IMR-90 (cell line): ENCODE measurements around the gene OVCH1. TPM values are rescaled to one million over a fixed set of nuclear protein-coding genes. Genes with fewer than 3 reads are reported as not detected.

Experiments used
- ATAC-seq: fragments of 200-7000 bp; cut with Tn5 transposase; 2 replicates; pipeline ENCODE4 v1.9.1; 2020; ENCODE audit warnings: low read depth, mild to moderate bottlenecking, moderate library complexity
- BruUV-seq: library from RNA; stranded (reverse); fragments of 400-500 nt; replicated peaks from 2 replicates; lab custom pipeline; 2021; lab: Mats Ljungman, UMichigan
- CTCF ChIA-PET: fragments of 300-600 bp; formaldehyde crosslinking; extraction: SDS; loops from one replicate; lab custom pipeline; 2021; ENCODE audit warnings: antibody characterized with exemption; lab: Yijun Ruan, JAX
- POLR2A ChIA-PET: fragments of 300-600 bp; sonication (Branson Sonifier 250); formaldehyde crosslinking; loops from one replicate; lab custom pipeline; 2022; ENCODE audit warnings: antibody characterized with exemption; ENCODE audit not compliant: unreplicated experiment; lab: Charles Lee
- DNase-seq: peaks from one replicate; pipeline ENCODE4 v3.0.0; 2013
- H2AFZ ChIP-seq: replicated peaks from 2 replicates; pipeline ENCODE3; 2013; ENCODE audit warnings: low read length, mild to moderate bottlenecking; ENCODE audit not compliant: poor library complexity
- H2AK5ac ChIP-seq: 2 replicates; pipeline ENCODE4 v1.6.1; 2013; ENCODE audit warnings: low read depth, low read length, inconsistent platforms
- H2AK9ac ChIP-seq: replicated peaks from 2 replicates; pipeline ENCODE3; 2013; ENCODE audit warnings: mild to moderate bottlenecking, low read depth, low read length, moderate library complexity; ENCODE audit not compliant: poor library complexity
- H2BK120ac ChIP-seq: 2 replicates; pipeline ENCODE4 v1.6.1; 2013; ENCODE audit warnings: low read depth, low read length, inconsistent platforms
- H2BK15ac ChIP-seq: 3 replicates; pipeline ENCODE4 v1.6.1; 2013; ENCODE audit warnings: low read depth, low read length, inconsistent platforms
- H2BK20ac ChIP-seq: 2 replicates; pipeline ENCODE4 v1.6.1; 2013; ENCODE audit warnings: low read depth, mild to moderate bottlenecking, inconsistent platforms, low read length, moderate library complexity
- H2BK5ac ChIP-seq: 2 replicates; pipeline ENCODE4 v1.6.1; 2013; ENCODE audit warnings: mild to moderate bottlenecking, low read depth, low read length, inconsistent platforms; ENCODE audit not compliant: poor library complexity, severe bottlenecking
- H3K14ac ChIP-seq: replicated peaks from 2 replicates; pipeline ENCODE4 v1.6.1; 2013; ENCODE audit warnings: low read depth, low read length, inconsistent platforms
- H3K18ac ChIP-seq: 2 replicates; pipeline ENCODE4 v1.6.1; 2013; ENCODE audit warnings: low read depth, low read length, control low read depth
- H3K23ac ChIP-seq: 2 replicates; pipeline ENCODE4 v1.6.1; 2013; ENCODE audit warnings: low read depth, low read length, inconsistent platforms
- H3K27ac ChIP-seq: 2 replicates; pipeline ENCODE4 v1.5.1; 2013; ENCODE audit warnings: mild to moderate bottlenecking, control low read depth, low read length; ENCODE audit not compliant: insufficient read depth
- H3K27me3 ChIP-seq: 2 replicates; pipeline ENCODE4 v1.6.1; 2013; ENCODE audit warnings: low read length; ENCODE audit not compliant: control insufficient read depth, insufficient read depth
- H3K36me3 ChIP-seq: 2 replicates; pipeline ENCODE4 v1.6.1; 2013; ENCODE audit warnings: low read length, mixed read lengths; ENCODE audit not compliant: control insufficient read depth, insufficient read depth
- H3K4ac ChIP-seq: 2 replicates; pipeline ENCODE4 v1.6.1; 2013; ENCODE audit warnings: low read depth, low read length, inconsistent platforms
- H3K4me1 ChIP-seq: 2 replicates; pipeline ENCODE4 v1.6.1; 2013; ENCODE audit warnings: low read length, mixed read lengths; ENCODE audit not compliant: control insufficient read depth, insufficient read depth
- H3K4me2 ChIP-seq: 2 replicates; pipeline ENCODE4 v1.6.1; 2013; ENCODE audit warnings: low read depth, mild to moderate bottlenecking, control low read depth, low read length, moderate library complexity
- H3K4me3 ChIP-seq: 2 replicates; pipeline ENCODE4 v1.5.1; 2013; ENCODE audit warnings: low read depth, mild to moderate bottlenecking, control low read depth, low read length, moderate library complexity; ENCODE audit not compliant: insufficient read depth
- H3K56ac ChIP-seq: 2 replicates; pipeline ENCODE4 v1.6.1; 2013; ENCODE audit warnings: low read length, inconsistent platforms; ENCODE audit not compliant: insufficient read depth; ENCODE audit errors: extremely low read depth
- H3K79me1 ChIP-seq, 2 experiments: 2 replicates each; pipeline ENCODE4 v1.6.1; 2013; ENCODE audit warnings: low read length in 2 of 2, inconsistent platforms in 1 of 2, low read depth in 1 of 2
- H3K9ac ChIP-seq: 2 replicates; pipeline ENCODE4 v1.6.1; 2013; ENCODE audit warnings: low read depth, low read length, control low read depth
- H3K9me1 ChIP-seq: 2 replicates; pipeline ENCODE4 v1.6.1; 2013; ENCODE audit warnings: low read length, inconsistent platforms; ENCODE audit not compliant: insufficient read depth
- H3K9me3 ChIP-seq: 2 replicates; pipeline ENCODE4 v1.6.1; 2013; ENCODE audit warnings: low read length; ENCODE audit not compliant: control insufficient read depth, insufficient read depth
- H4K20me1 ChIP-seq: 2 replicates; pipeline ENCODE4 v1.6.1; 2013; ENCODE audit warnings: low read length, inconsistent platforms; ENCODE audit not compliant: insufficient read depth
- H4K5ac ChIP-seq: 2 replicates; pipeline ENCODE4 v1.6.1; 2013; ENCODE audit warnings: mild to moderate bottlenecking, low read depth, low read length, control low read depth
- H4K8ac ChIP-seq, 2 experiments: 2 replicates each; pipeline ENCODE4 v1.6.1; 2013; ENCODE audit warnings: low read depth in 2 of 2, low read length in 2 of 2, control low read depth in 1 of 2, inconsistent platforms in 1 of 2
- H4K91ac ChIP-seq: 2 replicates; pipeline ENCODE4 v1.6.1; 2013; ENCODE audit warnings: low read depth, low read length, inconsistent platforms; ENCODE audit not compliant: insufficient read depth
- BHLHE40 ChIP-seq: fragments of 150-350 bp; IDR thresholded peaks from 2 replicates; pipeline ENCODE4 v1.6.1; 2016; ENCODE audit warnings: mild to moderate bottlenecking, low read depth, low read length
- CTCF ChIP-seq: conservative IDR thresholded peaks from 2 replicates; pipeline ENCODE4 v1.5.1; 2012; ENCODE audit warnings: mild to moderate bottlenecking, low read depth, low read length, improper control_type of control experiment
- FOS ChIP-seq: fragments of 150-350 bp; IDR thresholded peaks from 2 replicates; pipeline ENCODE4 v1.6.1; 2016; ENCODE audit warnings: low read depth, low read length
- MAFK ChIP-seq: IDR thresholded peaks from 2 replicates; pipeline ENCODE4 v1.6.1; 2012; ENCODE audit warnings: low read depth, low read length, improper control_type of control experiment
- MAZ ChIP-seq: IDR thresholded peaks from 2 replicates; pipeline ENCODE4 v1.6.1; 2012; ENCODE audit warnings: low read depth, mild to moderate bottlenecking, low read length, improper control_type of control experiment, moderate library complexity, borderline replicate concordance
- NFE2L2 ChIP-seq: fragments of 150-350 bp; IDR thresholded peaks from 2 replicates; pipeline ENCODE4 v1.6.1; 2016; ENCODE audit warnings: low read depth, mild to moderate bottlenecking, low read length
- POLR2A ChIP-seq: IDR thresholded peaks from 2 replicates; pipeline ENCODE4 v1.6.1; 2012; ENCODE audit warnings: mild to moderate bottlenecking, low read depth, low read length
- RCOR1 ChIP-seq: IDR thresholded peaks from 2 replicates; pipeline ENCODE4 v1.6.1; 2012; ENCODE audit warnings: mild to moderate bottlenecking, low read length, improper control_type of control experiment; ENCODE audit not compliant: insufficient replicate concordance
- RFX5 ChIP-seq: IDR thresholded peaks from 2 replicates; pipeline ENCODE4 v1.8.0; 2012; ENCODE audit warnings: low read depth, mild to moderate bottlenecking, low read length, moderate library complexity
- SMC3 ChIP-seq: fragments of 150-350 bp; IDR thresholded peaks from 2 replicates; pipeline ENCODE4 v1.6.1; 2016; ENCODE audit warnings: low read depth, mild to moderate bottlenecking, antibody characterized with exemption, low read length, moderate library complexity
- USF2 ChIP-seq: fragments of 150-350 bp; IDR thresholded peaks from 2 replicates; pipeline ENCODE4 v1.6.1; 2017; ENCODE audit warnings: mild to moderate bottlenecking, antibody characterized with exemption, low read length, low read depth
- WGBS, 2 experiments: methylation state at CpG; one replicate each; pipeline versions ENCODE4 v1.1.5 to v1.1.7; 2013; ENCODE audit warnings: missing lambda C conversion rate in 2 of 2; ENCODE audit not compliant: insufficient read length in 1 of 2; ENCODE audit errors: extremely low coverage in 2 of 2; 5-methylcytosine and 5-hydroxymethylcytosine counted together
- dilution Hi-C: fragments of 300-500 bp; cut with HindIII; formaldehyde crosslinking; loops from one replicate; pipeline ENCODE4 v1.14.3; 2018; ENCODE audit warnings: low sequenced_read_pairs; ENCODE audit not compliant: unreplicated experiment
- in situ Hi-C: fragments of 300-500 bp; cut with MboI; formaldehyde crosslinking; loops from 3 replicates; pipeline ENCODE4 v1.14.3; 2019; ENCODE audit warnings: low sequenced_read_pairs, inconsistent platforms, mixed read lengths
- intact Hi-C: fragments of 100-400 bp; cut with micrococcal nuclease; formaldehyde crosslinking; loops from 2 replicates; pipeline ENCODE4 v1.10.0; 2022
- polyA plus RNA-seq, 3 experiments: library from polyadenylated mRNA; depleted of rRNA; stranded (reverse); fragments of >200 nt; gene quantifications; 2 replicates each; pipeline ENCODE4 v1.2.3, GENCODE V29; 2012; ENCODE audit warnings: low replicate concordance in 1 of 3
- total RNA-seq: library from RNA; depleted of rRNA; stranded (reverse); fragments of >200 nt; gene quantifications from 2 replicates; pipeline ENCODE4 v1.2.3, GENCODE V29; 2012
- TF ChIP-seq, protein P1 (sequence below): fragments of 150-350 bp; IDR thresholded peaks from 2 replicates; pipeline ENCODE4 v1.6.1; 2016; ENCODE audit warnings: low read depth, mild to moderate bottlenecking, low read length, moderate library complexity, borderline replicate concordance

Gene OVCH1
- total and polyA plus RNA-seq, 2 of the 4 experiments (the other 2 are of a cell fraction) = 0.05 to 0.18 TPM

DNA sequence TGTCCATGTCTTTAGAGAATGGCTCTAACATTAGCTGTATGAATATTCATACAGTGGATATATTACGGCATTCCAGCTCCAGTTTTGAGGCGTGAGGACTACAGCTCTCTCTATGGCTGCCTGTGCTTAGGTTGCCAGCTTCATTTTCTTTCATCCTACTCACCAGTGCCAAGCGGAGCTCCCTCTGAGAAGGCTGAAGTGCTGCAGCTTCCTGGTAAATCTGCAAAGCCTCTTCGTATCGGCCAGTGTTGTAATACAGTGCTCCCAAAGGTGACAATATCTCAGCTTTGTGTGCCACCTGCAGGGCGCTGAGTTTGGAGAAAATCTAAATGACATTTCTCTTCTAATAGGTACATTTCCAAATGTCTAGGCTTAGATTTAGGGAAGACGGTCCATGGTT lies 19.8 kb upstream of the OVCH1 start:
- H4K20me1 ChIP-seq = 0 out of 2 replicates have a peak, but pooled peaks cover 4% of the 10 kb centered on the region
- peak overlapping the region; percentile 75 for H2BK20ac ChIP-seq
- dilution Hi-C loops (no loop called here), intact Hi-C loops (loop anchor here (5.0 to 10.0 kb wide), 2 partner anchors 210 to 928 kb away; no protein-coding TSS in a partner anchor), in situ Hi-C loops (loop anchor here (25.0 kb wide), 1 partner anchor 1295 kb away; no protein-coding TSS in a partner anchor)
- H3K9ac ChIP-seq = no peak overlapping the region
- no peak overlapping the region for H3K4me2 ChIP-seq
- 0 out of 2 replicates have a peak overlapping the region, but pooled peaks have one; percentile 26 for H3K56ac ChIP-seq
- H3K27me3 ChIP-seq = no peaks in the 10 kb centered on the region
- H2AFZ ChIP-seq = no peak overlapping the region
- 0 out of 3 replicates have a peak overlapping the region, but pooled peaks have one; percentile 5 for H2BK15ac ChIP-seq
- peaks cover 19% of the 10 kb centered on the region; the same call in 1 of the 2 replicates for H3K9me1 ChIP-seq
- peaks cover 12% of the 10 kb centered on the region for H3K36me3 ChIP-seq
- ATAC-seq (peak; percentile 6; the same call in 1 of the 2 replicates), DNase-seq (no peak)
- 0 out of 2 replicates have a peak overlapping the region, but pooled peaks have one; percentile 3 for H3K23ac ChIP-seq
- no TSS peak for BruUV-seq
- WGBS, 2 experiments = no CpG with 5 or more reads among the region's 7 CpGs
- CTCF ChIA-PET = no interaction called here
- peak overlapping the region; percentile 62 for H2BK120ac ChIP-seq
- peak overlapping the region; percentile 30; the same call in 1 of the 2 replicates for H3K27ac ChIP-seq
- H2AK9ac ChIP-seq = no peak overlapping the region
- no peak overlapping the region for H2BK5ac ChIP-seq
- H3K18ac ChIP-seq = no peak overlapping the region
- H3K9me3 ChIP-seq = no peaks in the 10 kb centered on the region
- H3K14ac ChIP-seq = no peak overlapping the region; the same call in 1 of the 2 replicates
- peak overlapping the region; percentile 74; the same call in 1 of the 2 replicates for H2AK5ac ChIP-seq
- peaks cover 5% of the 10 kb centered on the region for H3K4me1 ChIP-seq
- H3K4me3 ChIP-seq = no peak overlapping the region
- H4K5ac ChIP-seq = no peak overlapping the region
- POLR2A ChIA-PET = no interaction called here
- no peak for TF ChIP-seq RFX5
- TF ChIP-seq BHLHE40 = no peak
- no peak for TF ChIP-seq RCOR1
- TF ChIP-seq USF2 = no peak
- no peak for TF ChIP-seq CTCF
- TF ChIP-seq FOS = no peak
- TF ChIP-seq, protein P1, sequence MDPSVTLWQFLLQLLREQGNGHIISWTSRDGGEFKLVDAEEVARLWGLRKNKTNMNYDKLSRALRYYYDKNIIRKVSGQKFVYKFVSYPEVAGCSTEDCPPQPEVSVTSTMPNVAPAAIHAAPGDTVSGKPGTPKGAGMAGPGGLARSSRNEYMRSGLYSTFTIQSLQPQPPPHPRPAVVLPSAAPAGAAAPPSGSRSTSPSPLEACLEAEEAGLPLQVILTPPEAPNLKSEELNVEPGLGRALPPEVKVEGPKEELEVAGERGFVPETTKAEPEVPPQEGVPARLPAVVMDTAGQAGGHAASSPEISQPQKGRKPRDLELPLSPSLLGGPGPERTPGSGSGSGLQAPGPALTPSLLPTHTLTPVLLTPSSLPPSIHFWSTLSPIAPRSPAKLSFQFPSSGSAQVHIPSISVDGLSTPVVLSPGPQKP = no peak
- TF ChIP-seq SMC3 = no peak
- no peak for TF ChIP-seq MAFK
- TF ChIP-seq MAZ = no peak
- no peak for TF ChIP-seq POLR2A
- TF ChIP-seq NFE2L2 = no peak
- H3K79me1 ChIP-seq = peaks cover 0 to 7% of the 10 kb centered on the region in 2 experiments; a peak in 1 of 4 replicates
- H4K91ac ChIP-seq = peak overlapping the region; percentile 22; the same call in 1 of the 2 replicates
- H3K4ac ChIP-seq = peak overlapping the region; percentile 26
- peak overlapping the region in 1 of 2 experiments; percentile 14; a peak in 1 of 4 replicates for H4K8ac ChIP-seq
